GM06990 (cell line): ENCODE measurements around the gene FGF12.

Experiments
- DNase-seq: peaks from one replicate; pipeline ENCODE4 v3.0.0-alpha.2; 2011; ENCODE audit not compliant: insufficient read length; ENCODE audit errors: extremely low read depth
- H3K27me3 ChIP-seq: replicated peaks from 2 replicates; pipeline ENCODE4 v1.6.0; 2011; ENCODE audit warnings: low read length; ENCODE audit not compliant: control insufficient read depth, insufficient read depth
- H3K36me3 ChIP-seq: 2 replicates; pipeline ENCODE4 v1.5.1; 2011; ENCODE audit warnings: low read length; ENCODE audit not compliant: control insufficient read depth, insufficient read depth
- H3K4me3 ChIP-seq: replicated peaks from 2 replicates; pipeline ENCODE4 v1.5.1; 2011; ENCODE audit warnings: low read depth, mild to moderate bottlenecking, control low read depth, low read length
- CTCF ChIP-seq: IDR thresholded peaks from 2 replicates; pipeline ENCODE4 v1.5.1; 2011; ENCODE audit warnings: low read length, control low read depth, mild to moderate bottlenecking, inconsistent platforms; ENCODE audit not compliant: insufficient read depth, poor library complexity, severe bottlenecking

FGF12 gene

GRCh38 chr3:192186045-192186444, 541.3 kb downstream of the FGF12 start:
- Histone ChIP-seq H3K4me3 (no peak overlapping the region), H3K36me3 (no peaks in the 10 kb centered on the region), H3K27me3 (no peaks in the 10 kb centered on the region)
- TF ChIP-seq CTCF, result no peak
- no peak for DNase-seq

GRCh38 chr3:192183109-192183508, 544.2 kb downstream of the FGF12 start:
- no peaks in the 10 kb centered on the region for H3K27me3 ChIP-seq
- TF ChIP-seq CTCF, result no peak
- no peak overlapping the region for H3K4me3 ChIP-seq
- H3K36me3 ChIP-seq, result no peaks in the 10 kb centered on the region
- no peak for DNase-seq

GRCh38 chr3:192181151-192181550, 546.2 kb downstream of the FGF12 start:
- DNase-seq, result no peak
- no peaks in the 10 kb centered on the region for H3K27me3 ChIP-seq
- no peaks in the 10 kb centered on the region for H3K36me3 ChIP-seq
- no peak for TF ChIP-seq CTCF
- H3K4me3 ChIP-seq, result no peak overlapping the region

- H3K27me3 ChIP-seq, result no peaks in the 10 kb centered on the region
- H3K36me3 ChIP-seq, result no peaks in the 10 kb centered on the region
- H3K4me3 ChIP-seq, result no peak overlapping the region
- DNase-seq, result no peak
- no peak for TF ChIP-seq CTCF
These were observed 550.0 kb downstream of the FGF12 start for GRCh38 chr3:192177383-192177782.

- no peak overlapping the region for H3K4me3 ChIP-seq
- no peak for TF ChIP-seq CTCF
- no peaks in the 10 kb centered on the region for H3K36me3 ChIP-seq
- H3K27me3 ChIP-seq, result no peaks in the 10 kb centered on the region
- DNase-seq, result no peak
These were observed 553.1 kb downstream of the FGF12 start for GRCh38 chr3:192174283-192174682.

GRCh38 chr3:192171213-192171612, 556.1 kb downstream of the FGF12 start:
- Histone ChIP-seq H3K36me3 (no peaks in the 10 kb centered on the region), H3K4me3 (no peak overlapping the region), H3K27me3 (no peaks in the 10 kb centered on the region)
- no peak for DNase-seq
- TF ChIP-seq CTCF, result no peak
